Activated B cell treated with CpG ODN at 0.5 μM for 24 hours (primary cell): ENCODE data around the gene ALDH2. TPM values are rescaled to one million over a fixed set of nuclear protein-coding genes. Genes with fewer than 3 reads are reported as not detected.
"Not testable (repeated sequence)": the region's sequence is repeated elsewhere in the genome, so short reads cannot be mapped to it uniquely, and the experiment has no call there.

Source experiments
- ATAC-seq: fragments of 200-7000 bp; cut with Tn5 transposase; one replicate; pipeline ENCODE4 v1.10.0; 2021; ENCODE audit warnings: low read depth, mild to moderate bottlenecking, moderate library complexity
- CTCF ChIA-PET: fragments of 350-600 bp; sonication (Branson Sonifier 250); formaldehyde crosslinking; loops from one replicate; lab custom pipeline; 2021; ENCODE audit warnings: antibody characterized with exemption; lab: Charles Lee
- POLR2A ChIA-PET: fragments of 350-600 bp; sonication (Branson Sonifier 250); formaldehyde crosslinking; loops from one replicate; lab custom pipeline; 2021; ENCODE audit warnings: antibody characterized with exemption; lab: Charles Lee
- DNase-seq: peaks from one replicate; pipeline ENCODE4 v3.0.0; 2022
- H3K27ac Mint-ChIP-seq: one replicate; pipeline ENCODE4 v1.8.0; 2020; ENCODE audit warnings: mixed read lengths
- H3K27me3 Mint-ChIP-seq: one replicate; pipeline ENCODE4 v1.8.0; 2021; ENCODE audit warnings: mixed read lengths
- H3K36me3 Mint-ChIP-seq: one replicate; pipeline ENCODE4 v1.8.0; 2021; ENCODE audit warnings: low read depth, mixed read lengths
- H3K4me1 Mint-ChIP-seq: one replicate; pipeline ENCODE4 v1.8.0; 2021; ENCODE audit warnings: mixed read lengths
- H3K4me3 Mint-ChIP-seq: one replicate; pipeline ENCODE4 v1.8.0; 2020; ENCODE audit warnings: mild to moderate bottlenecking, mixed read lengths
- H3K9me3 Mint-ChIP-seq: one replicate; pipeline ENCODE4 v1.8.0; 2020; ENCODE audit warnings: mixed read lengths
- intact Hi-C: fragments of 100-400 bp; cut with micrococcal nuclease; formaldehyde crosslinking; loops from one replicate; pipeline ENCODE4 v1.15.1; 2024
- total RNA-seq: library from RNA; stranded (reverse); gene quantifications from 2 replicates; pipeline ENCODE4 v1.2.3, GENCODE V29; 2022
- TF ChIP-seq, protein P1 (sequence below): fragments of 200-600 bp; IDR thresholded peaks from one replicate; pipeline ENCODE4 v1.8.0; 2022; ENCODE audit warnings: antibody characterized with exemption, mild to moderate bottlenecking

The ALDH2 gene
- total RNA-seq, 1 donor from 2014 or later = 36.0 TPM

DNA sequence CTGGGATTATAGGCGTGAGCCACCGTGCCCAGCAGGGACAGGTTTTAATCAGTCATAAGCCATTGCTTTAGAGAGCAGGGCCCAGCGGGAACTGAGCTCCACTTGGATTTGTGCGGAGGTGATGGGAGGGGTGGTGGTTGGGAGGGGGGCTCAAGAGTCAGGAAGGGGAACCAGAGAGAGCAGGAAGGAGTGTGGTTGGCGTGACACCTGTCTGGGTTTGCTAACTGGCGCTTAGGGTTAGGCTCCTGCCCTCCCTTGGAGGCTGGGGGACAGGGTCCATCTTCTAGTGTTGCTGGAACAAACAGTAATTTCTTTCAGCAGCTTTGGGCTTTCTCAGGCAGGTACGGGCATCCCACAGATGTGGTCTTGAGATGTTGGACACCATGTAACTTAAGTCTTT is 7.5 kb upstream of the ALDH2 start:
- no peak overlapping the region for H3K27ac Mint-ChIP-seq
- H3K27me3 Mint-ChIP-seq = no peaks in the 10 kb centered on the region
- H3K36me3 Mint-ChIP-seq = peaks cover 18% of the 10 kb centered on the region
- DNase-seq (no peak), ATAC-seq (no peak)
- H3K9me3 Mint-ChIP-seq = no peaks in the 10 kb centered on the region
- TF ChIP-seq, protein P1, sequence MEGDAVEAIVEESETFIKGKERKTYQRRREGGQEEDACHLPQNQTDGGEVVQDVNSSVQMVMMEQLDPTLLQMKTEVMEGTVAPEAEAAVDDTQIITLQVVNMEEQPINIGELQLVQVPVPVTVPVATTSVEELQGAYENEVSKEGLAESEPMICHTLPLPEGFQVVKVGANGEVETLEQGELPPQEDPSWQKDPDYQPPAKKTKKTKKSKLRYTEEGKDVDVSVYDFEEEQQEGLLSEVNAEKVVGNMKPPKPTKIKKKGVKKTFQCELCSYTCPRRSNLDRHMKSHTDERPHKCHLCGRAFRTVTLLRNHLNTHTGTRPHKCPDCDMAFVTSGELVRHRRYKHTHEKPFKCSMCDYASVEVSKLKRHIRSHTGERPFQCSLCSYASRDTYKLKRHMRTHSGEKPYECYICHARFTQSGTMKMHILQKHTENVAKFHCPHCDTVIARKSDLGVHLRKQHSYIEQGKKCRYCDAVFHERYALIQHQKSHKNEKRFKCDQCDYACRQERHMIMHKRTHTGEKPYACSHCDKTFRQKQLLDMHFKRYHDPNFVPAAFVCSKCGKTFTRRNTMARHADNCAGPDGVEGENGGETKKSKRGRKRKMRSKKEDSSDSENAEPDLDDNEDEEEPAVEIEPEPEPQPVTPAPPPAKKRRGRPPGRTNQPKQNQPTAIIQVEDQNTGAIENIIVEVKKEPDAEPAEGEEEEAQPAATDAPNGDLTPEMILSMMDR = no peak
- POLR2A ChIA-PET = interaction anchor here (1.0 to 4.5 kb wide), 2 partner anchors 10 to 16 kb away, joined by 3 to 32 read pairs; no protein-coding TSS in a partner anchor
- peaks cover 70% of the 10 kb centered on the region for H3K4me1 Mint-ChIP-seq
- intact Hi-C loops = no loop called here
- CTCF ChIA-PET = interaction anchor here (0.9 to 1.0 kb wide), 2 partner anchors 28 to 53 kb away, joined by 3 to 4 read pairs; no protein-coding TSS in a partner anchor
- H3K4me3 Mint-ChIP-seq = no peak overlapping the region

DNA sequence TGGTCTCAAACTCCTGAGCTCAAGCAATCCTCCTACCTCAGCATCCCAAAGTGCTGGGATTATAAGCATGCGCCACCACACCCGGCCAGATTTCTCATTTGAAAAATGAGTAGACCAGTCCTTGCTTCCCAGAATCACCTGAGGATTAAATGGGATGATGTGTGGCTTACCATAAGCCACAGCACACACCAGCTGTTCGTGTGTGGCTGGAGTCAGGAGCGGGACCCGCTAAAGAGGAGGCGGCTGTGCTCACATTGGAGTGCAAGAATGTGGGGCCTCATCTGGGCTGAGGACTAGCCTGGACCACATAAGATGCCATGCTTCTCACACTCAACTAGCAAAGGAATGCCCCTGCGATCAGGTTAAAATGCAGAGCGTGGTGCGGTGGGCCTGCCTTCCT is 6.7 kb upstream of the ALDH2 start:
- ATAC-seq (no peak), DNase-seq (no peak)
- Mint-ChIP-seq H3K27ac (no peak overlapping the region), H3K36me3 (peaks cover 15% of the 10 kb centered on the region), H3K4me3 (no peak overlapping the region), H3K9me3 (no peaks in the 10 kb centered on the region), H3K4me1 (peaks cover 77% of the 10 kb centered on the region), H3K27me3 (no peaks in the 10 kb centered on the region)
- POLR2A ChIA-PET = interaction anchor here (2.2 to 4.5 kb wide), 2 partner anchors 16 to 74 kb away, joined by 6 to 32 read pairs; partner anchors contain the start of genes ACAD10 and BRAP
- TF ChIP-seq, protein P1 = no peak
- CTCF ChIA-PET = interaction anchor here (0.9 to 1.0 kb wide), 2 partner anchors 27 to 53 kb away, joined by 3 to 4 read pairs; no protein-coding TSS in a partner anchor
- intact Hi-C loops = loop anchor here (2.0 to 10.0 kb wide), 2 partner anchors 15 to 75 kb away; partner anchors contain the start of genes ACAD10 and BRAP

DNA sequence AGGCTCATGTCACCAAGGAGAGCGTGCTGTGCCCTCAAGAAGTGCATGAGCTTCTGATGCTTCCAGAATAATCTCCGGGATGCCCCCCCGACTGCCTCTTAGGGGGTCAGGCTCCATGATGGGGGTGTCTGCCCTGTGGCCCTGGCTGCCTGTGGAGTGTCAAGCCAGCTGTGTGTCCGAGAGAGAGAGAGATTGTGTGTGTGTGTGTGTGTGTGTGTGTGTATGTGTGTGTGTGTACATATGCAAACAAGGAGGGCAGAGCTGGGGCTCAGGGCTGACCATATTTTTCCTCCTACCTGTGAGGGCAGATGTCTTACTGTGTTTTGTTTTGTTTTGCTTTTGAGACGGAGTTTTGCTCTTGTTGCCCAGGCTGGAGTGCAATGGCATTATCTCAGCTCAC is 5.6 kb upstream of the ALDH2 start:
- CTCF ChIA-PET = interaction anchor here (2.5 to 5.1 kb wide), 2 partner anchors 8 to 52 kb away, joined by 7 to 41 read pairs; no protein-coding TSS in a partner anchor
- no peaks in the 10 kb centered on the region for H3K27me3 Mint-ChIP-seq
- peaks cover 8% of the 10 kb centered on the region for H3K36me3 Mint-ChIP-seq
- peak overlapping the region; percentile 92 for H3K27ac Mint-ChIP-seq
- DNase-seq (no peak), ATAC-seq (no peak)
- H3K4me1 Mint-ChIP-seq = peaks cover 88% of the 10 kb centered on the region
- POLR2A ChIA-PET = interaction anchor here (0.5 to 4.5 kb wide), 4 partner anchors 8 to 75 kb away, joined by 6 to 32 read pairs (median 13); partner anchors contain the start of genes ACAD10 and BRAP
- peak overlapping the region; percentile 78 for H3K4me3 Mint-ChIP-seq
- TF ChIP-seq, protein P1 = no peak
- intact Hi-C loops = loop anchor here (2.0 to 10.0 kb wide), 2 partner anchors 14 to 76 kb away; partner anchors contain the start of genes ACAD10 and BRAP
- H3K9me3 Mint-ChIP-seq = no peaks in the 10 kb centered on the region

DNA sequence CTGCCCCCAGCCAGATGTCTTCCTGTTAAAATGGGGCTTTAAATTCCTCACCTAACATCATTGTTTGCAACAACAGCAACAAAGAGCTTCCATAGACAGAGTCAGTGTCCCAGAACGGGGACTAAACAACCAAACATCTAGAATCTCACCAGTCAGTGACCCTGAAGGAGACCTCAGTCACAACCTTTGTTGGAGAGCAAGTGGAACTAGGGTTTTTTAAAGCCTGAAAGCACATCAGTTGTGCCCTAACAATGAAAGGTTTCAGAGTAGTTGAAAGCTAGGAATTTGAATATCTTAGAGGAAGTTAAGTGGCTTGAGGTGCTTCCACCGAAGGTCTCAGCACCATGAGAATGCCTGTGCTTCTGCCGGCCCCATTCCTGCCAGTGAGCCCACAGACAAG is 5.0 kb upstream of the ALDH2 start:
- peak; percentile 10 for ATAC-seq
- Mint-ChIP-seq H3K9me3 (no peaks in the 10 kb centered on the region), H3K4me3 (peak overlapping the region; percentile 78), H3K27me3 (no peaks in the 10 kb centered on the region), H3K27ac (peak overlapping the region; percentile 92), H3K36me3 (peaks cover 2% of the 10 kb centered on the region), H3K4me1 (peaks cover 92% of the 10 kb centered on the region)
- intact Hi-C loops = loop anchor here (2.0 to 10.0 kb wide), 2 partner anchors 13 to 77 kb away; partner anchors contain the start of genes ACAD10 and BRAP
- TF ChIP-seq, protein P1 = no peak
- POLR2A ChIA-PET = interaction anchor here (0.5 to 2.2 kb wide), 4 partner anchors 8 to 76 kb away, joined by 5 to 19 read pairs (median 6); partner anchors contain the start of genes ACAD10 and BRAP
- no peak for DNase-seq
- CTCF ChIA-PET = interaction anchor here (2.5 to 5.1 kb wide), 2 partner anchors 9 to 51 kb away, joined by 7 to 41 read pairs; no protein-coding TSS in a partner anchor

DNA sequence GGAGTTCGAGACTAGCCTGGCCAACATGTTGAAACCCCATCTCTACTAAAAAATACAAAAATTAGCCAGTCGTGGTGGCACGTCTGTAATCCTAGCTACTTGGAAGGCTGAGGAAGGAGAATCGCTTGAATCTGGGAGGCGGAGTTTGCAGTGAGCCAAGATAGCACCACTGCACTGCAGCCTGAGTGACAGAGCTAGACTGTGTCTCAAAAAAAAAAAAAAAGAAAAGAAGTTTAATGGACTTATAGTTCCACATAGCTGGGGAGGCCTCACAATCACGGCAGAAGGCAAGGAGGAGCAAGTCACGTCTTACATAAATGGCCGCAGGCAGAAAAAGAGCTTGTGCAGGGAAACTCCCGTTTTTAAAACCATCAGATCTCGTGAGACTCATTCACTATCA is 3.2 kb upstream of the ALDH2 start:
- Mint-ChIP-seq H3K4me3 (peak overlapping the region; percentile 79), H3K27ac (peak overlapping the region; percentile 96), H3K4me1 (peaks cover 86% of the 10 kb centered on the region)
- not testable (repeated sequence) for H3K36me3 Mint-ChIP-seq, DNase-seq, ATAC-seq, H3K27me3 Mint-ChIP-seq, H3K9me3 Mint-ChIP-seq
- POLR2A ChIA-PET = interaction anchor here (1.0 to 4.1 kb wide), 6 partner anchors 11 to 251 kb away, joined by 4 to 73 read pairs (median 11); partner anchors contain the start of genes ACAD10, BRAP and MAPKAPK5
- intact Hi-C loops = loop anchor here (10.0 kb wide), 1 partner anchor 79 kb away; the partner anchor contains the start of genes ACAD10 and BRAP
- CTCF ChIA-PET = interaction anchor here (0.9 to 5.1 kb wide), 6 partner anchors 10 to 78 kb away, joined by 3 to 41 read pairs (median 6); partner anchors contain the start of gene MAPKAPK5
